Colonic mucosa (tissue), 4 donors: ENCODE results near the gene TMC6. TPM values are rescaled to one million over a fixed set of nuclear protein-coding genes. Genes with fewer than 3 reads are reported as not detected.
"Not testable (repeated sequence)": the region's sequence is repeated elsewhere in the genome, so short reads cannot be mapped to it uniquely, and the experiment has no call there.

Source experiments
- DNase-seq: peaks from one replicate; pipeline ENCODE4 v3.0.0-alpha.2; 2020
- H3K27ac ChIP-seq: fragments of 200-600 bp; one replicate; pipeline ENCODE4 v1.8.0; 2021
- H3K27me3 ChIP-seq: fragments of 200-600 bp; one replicate; pipeline ENCODE4 v1.8.0; 2021
- H3K36me3 ChIP-seq: fragments of 200-600 bp; one replicate; pipeline ENCODE4 v1.8.0; 2021
- H3K4me1 ChIP-seq: fragments of 200-600 bp; one replicate; pipeline ENCODE4 v1.8.0; 2021; ENCODE audit warnings: mild to moderate bottlenecking
- H3K4me3 ChIP-seq: fragments of 200-600 bp; one replicate; pipeline ENCODE4 v1.8.0; 2021
- H3K9ac ChIP-seq, 2 donors: one replicate each; pipeline ENCODE4 v1.7.0; 2013; ENCODE audit warnings: control low read depth in 2 of 2, low read depth in 2 of 2, low read length in 2 of 2
- H3K9me3 ChIP-seq: fragments of 200-600 bp; one replicate; pipeline ENCODE4 v1.8.0; 2021
- intact Hi-C: fragments of 100-400 bp; cut with DNase I; formaldehyde crosslinking; loops from one replicate; pipeline ENCODE4 v1.14.1; 2022
- total RNA-seq, 2 donors: library from RNA; stranded (reverse); fragmentation: NEBNext Ultra II Directional in 1 of 2; extraction: Animal tissue kit (Norgen Biotek cat#: 25700) in 1 of 2; gene quantifications; one replicate each; pipeline ENCODE4 v1.2.1, GENCODE V29; 2021
- TF ChIP-seq, protein P1 (sequence below): fragments of 200-600 bp; IDR thresholded peaks from one replicate; pipeline ENCODE4 v1.8.0; 2022; ENCODE audit warnings: antibody characterized with exemption, mild to moderate bottlenecking
- donor health status: healthy.
- donor health status: DM: no; HTN: no; CAD: no.
- donor health status: DM: no; HTN: no; CAD: no.

The TMC6 gene
- total RNA-seq, 2 donors from 2014 or later: 108 to 159 TPM

DNA sequence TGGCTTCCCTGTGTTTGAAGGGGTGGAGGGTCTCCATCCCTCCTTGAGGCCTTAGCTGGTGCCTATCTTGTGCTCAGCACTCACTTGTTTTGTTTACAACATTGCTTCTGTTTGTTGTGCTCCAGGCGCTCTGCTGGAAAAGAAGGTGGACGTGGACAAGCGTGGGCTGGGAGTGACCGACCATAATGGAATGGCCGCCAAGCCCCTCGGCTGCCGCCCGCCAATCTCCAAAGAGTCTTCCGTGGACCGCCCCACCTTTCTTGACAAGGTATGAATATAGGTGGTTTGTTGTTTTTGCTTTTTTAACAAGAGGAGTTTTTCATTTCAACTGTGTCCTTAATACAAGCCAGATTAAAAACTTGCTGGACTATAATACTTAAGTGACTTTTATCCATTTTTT, 53.5 kb downstream of the TMC6 start:
- H3K9ac ChIP-seq: no peak overlapping the region
- no peak overlapping the region for H3K27ac ChIP-seq
- intact Hi-C loops: no loop called here
- H3K36me3 ChIP-seq: peaks cover 6% of the 10 kb centered on the region
- TF ChIP-seq, protein P1, sequence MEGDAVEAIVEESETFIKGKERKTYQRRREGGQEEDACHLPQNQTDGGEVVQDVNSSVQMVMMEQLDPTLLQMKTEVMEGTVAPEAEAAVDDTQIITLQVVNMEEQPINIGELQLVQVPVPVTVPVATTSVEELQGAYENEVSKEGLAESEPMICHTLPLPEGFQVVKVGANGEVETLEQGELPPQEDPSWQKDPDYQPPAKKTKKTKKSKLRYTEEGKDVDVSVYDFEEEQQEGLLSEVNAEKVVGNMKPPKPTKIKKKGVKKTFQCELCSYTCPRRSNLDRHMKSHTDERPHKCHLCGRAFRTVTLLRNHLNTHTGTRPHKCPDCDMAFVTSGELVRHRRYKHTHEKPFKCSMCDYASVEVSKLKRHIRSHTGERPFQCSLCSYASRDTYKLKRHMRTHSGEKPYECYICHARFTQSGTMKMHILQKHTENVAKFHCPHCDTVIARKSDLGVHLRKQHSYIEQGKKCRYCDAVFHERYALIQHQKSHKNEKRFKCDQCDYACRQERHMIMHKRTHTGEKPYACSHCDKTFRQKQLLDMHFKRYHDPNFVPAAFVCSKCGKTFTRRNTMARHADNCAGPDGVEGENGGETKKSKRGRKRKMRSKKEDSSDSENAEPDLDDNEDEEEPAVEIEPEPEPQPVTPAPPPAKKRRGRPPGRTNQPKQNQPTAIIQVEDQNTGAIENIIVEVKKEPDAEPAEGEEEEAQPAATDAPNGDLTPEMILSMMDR: no peak
- H3K4me3 ChIP-seq: no peak overlapping the region
- H3K4me1 ChIP-seq: no peaks in the 10 kb centered on the region
- no peak for DNase-seq
- H3K27me3 ChIP-seq: no peaks in the 10 kb centered on the region
- no peaks in the 10 kb centered on the region for H3K9me3 ChIP-seq

DNA sequence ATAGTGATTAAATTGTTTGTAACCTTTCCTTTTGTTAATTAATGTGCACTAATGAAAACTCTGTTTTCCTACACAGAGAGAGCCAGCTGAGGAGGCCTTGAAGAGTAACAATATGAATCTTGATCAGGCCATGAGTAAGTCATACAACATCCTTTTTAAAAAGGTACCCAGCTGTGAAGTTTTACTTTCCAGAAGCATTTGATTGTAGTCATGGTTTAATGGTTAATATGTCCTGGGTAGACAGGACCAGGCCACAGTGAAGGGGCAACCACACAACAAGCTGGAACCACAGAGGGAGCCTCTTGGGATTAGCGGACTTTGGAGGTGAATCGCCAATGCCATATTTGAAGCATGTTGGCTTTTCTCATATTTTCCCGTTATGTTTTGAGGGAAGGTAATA, 55.6 kb downstream of the TMC6 start:
- Histone ChIP-seq H3K36me3 (no peaks in the 10 kb centered on the region), H3K9ac (no peak overlapping the region), H3K27ac (no peak overlapping the region), H3K27me3 (no peaks in the 10 kb centered on the region), H3K9me3 (no peaks in the 10 kb centered on the region), H3K4me1 (no peaks in the 10 kb centered on the region), H3K4me3 (no peak overlapping the region)
- intact Hi-C loops: no loop called here
- DNase-seq: no peak
- TF ChIP-seq, protein P1: no peak

DNA sequence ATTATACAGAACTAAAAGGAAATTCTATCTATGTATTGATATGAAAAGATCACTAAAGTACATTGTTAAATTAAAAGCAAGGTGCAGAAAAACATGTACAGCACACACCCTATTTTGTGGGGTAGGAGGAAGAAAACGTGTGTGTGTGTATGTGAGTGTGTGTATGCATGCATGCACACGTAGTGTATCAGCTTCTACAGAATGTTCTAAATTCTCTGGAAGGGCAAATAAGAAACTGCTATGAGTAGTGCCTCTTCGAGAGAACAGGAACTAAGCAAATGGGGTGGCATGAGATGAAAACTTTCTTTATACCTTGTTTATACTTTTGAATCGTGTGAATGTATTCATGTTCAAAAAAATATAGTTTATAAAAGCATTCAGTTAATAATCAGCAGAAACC, 58.9 kb downstream of the TMC6 start:
- Histone ChIP-seq H3K9me3 (no peaks in the 10 kb centered on the region), H3K27ac (no peak overlapping the region), H3K27me3 (no peaks in the 10 kb centered on the region), H3K4me1 (no peaks in the 10 kb centered on the region), H3K9ac (no peak overlapping the region), H3K36me3 (no peaks in the 10 kb centered on the region), H3K4me3 (no peak overlapping the region)
- TF ChIP-seq, protein P1: no peak
- intact Hi-C loops: no loop called here
- DNase-seq: no peak

DNA sequence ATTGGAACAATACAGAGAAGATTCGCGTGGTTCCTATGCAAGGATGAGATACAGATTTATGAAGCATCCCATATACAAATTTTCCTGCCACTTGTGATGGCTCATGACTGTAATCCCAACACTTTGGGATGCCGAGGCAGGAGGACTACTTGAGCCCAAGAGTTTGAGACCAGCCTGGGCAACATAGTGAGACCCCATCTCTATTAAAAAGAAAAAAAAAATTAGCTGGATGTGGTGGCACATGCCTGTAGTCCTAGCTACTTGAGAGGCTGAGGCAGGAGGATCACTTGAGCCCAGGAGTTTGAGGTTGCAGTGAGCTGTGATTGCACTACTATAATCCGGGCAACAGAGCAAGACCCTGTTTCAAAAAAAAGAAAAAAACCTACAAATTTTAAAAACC, 61.6 kb downstream of the TMC6 start:
- H3K9ac ChIP-seq, DNase-seq, H3K27ac ChIP-seq, H3K4me3 ChIP-seq, H3K4me1 ChIP-seq, intact Hi-C loops, H3K9me3 ChIP-seq, H3K36me3 ChIP-seq, H3K27me3 ChIP-seq: not testable (repeated sequence)

DNA sequence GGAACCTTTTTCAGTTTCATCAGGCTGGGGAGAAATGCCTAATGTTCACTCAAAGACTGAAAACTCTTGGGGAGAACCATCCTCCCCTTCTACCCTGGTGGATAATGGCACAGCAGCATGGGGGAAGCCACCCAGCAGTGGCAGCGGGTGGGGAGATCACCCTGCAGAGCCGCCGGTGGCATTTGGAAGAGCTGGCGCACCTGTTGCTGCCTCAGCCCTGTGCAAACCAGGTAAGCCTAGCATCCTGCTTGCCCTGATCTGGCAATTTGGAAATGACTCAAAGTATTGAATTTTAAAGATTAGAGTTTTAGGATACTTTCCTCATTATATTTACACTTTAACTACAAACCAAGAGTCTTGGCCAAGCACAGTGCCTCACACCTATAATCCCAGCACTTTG, 63.8 kb downstream of the TMC6 start:
- no peaks in the 10 kb centered on the region for H3K27me3 ChIP-seq
- no peaks in the 10 kb centered on the region for H3K4me1 ChIP-seq
- TF ChIP-seq, protein P1: no peak
- H3K9me3 ChIP-seq: no peaks in the 10 kb centered on the region
- intact Hi-C loops: no loop called here
- no peak overlapping the region for H3K4me3 ChIP-seq
- no peak overlapping the region for H3K9ac ChIP-seq
- H3K27ac ChIP-seq: no peak overlapping the region
- no peaks in the 10 kb centered on the region for H3K36me3 ChIP-seq
- no peak for DNase-seq

DNA sequence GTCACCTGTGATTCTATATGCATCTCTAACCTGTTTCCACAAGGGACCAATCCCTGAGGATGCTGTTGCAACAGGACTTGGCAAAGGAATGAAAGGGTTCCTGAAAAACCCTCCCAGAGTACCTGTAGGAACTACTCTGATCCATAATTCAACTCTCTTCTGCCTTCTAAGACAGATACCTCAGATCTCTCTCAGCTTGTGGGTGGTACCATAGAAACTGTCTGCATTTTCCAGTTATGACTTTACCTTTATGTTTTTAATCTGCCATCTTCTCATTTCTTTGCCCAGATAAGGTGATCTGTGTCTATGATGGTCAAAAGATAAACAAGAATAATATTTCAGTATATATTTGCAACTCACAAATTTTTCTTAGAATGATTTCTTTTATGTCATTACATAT, 65.1 kb downstream of the TMC6 start:
- Histone ChIP-seq H3K27ac (no peak overlapping the region), H3K36me3 (no peaks in the 10 kb centered on the region), H3K4me3 (no peak overlapping the region), H3K9ac (no peak overlapping the region), H3K4me1 (no peaks in the 10 kb centered on the region), H3K27me3 (no peaks in the 10 kb centered on the region), H3K9me3 (no peaks in the 10 kb centered on the region)
- intact Hi-C loops: no loop called here
- TF ChIP-seq, protein P1: no peak
- no peak for DNase-seq
